Fibroblast of lung (primary cell): ENCODE results near the gene ACRBP. TPM values are rescaled to one million over a fixed set of nuclear protein-coding genes. Genes with fewer than 3 reads are reported as not detected.

Experiments used
- DNase-seq, 2 donors: peaks; one replicate each; pipeline versions ENCODE4 v3.0.0 to v3.0.0-alpha.2; 2010; ENCODE audit warnings: low read depth in 2 of 2
- H2AFZ ChIP-seq: 2 replicates; pipeline ENCODE4 v1.5.1; 2012; ENCODE audit warnings: low read length, control low read depth, inconsistent platforms
- H3K27ac ChIP-seq: 2 replicates; pipeline ENCODE4 v1.5.1; 2011; ENCODE audit warnings: low read length, control low read depth; ENCODE audit not compliant: insufficient read depth
- H3K27me3 ChIP-seq: 2 replicates; pipeline ENCODE4 v1.5.1; 2011; ENCODE audit warnings: mild to moderate bottlenecking, low read length; ENCODE audit not compliant: control insufficient read depth, insufficient read depth
- H3K36me3 ChIP-seq: 2 replicates; pipeline ENCODE4 v1.5.1; 2011; ENCODE audit warnings: low read length; ENCODE audit not compliant: control insufficient read depth, insufficient read depth
- H3K4me1 ChIP-seq: 2 replicates; pipeline ENCODE4 v1.5.1; 2011; ENCODE audit warnings: low read length; ENCODE audit not compliant: control insufficient read depth, insufficient read depth; ENCODE audit errors: extremely low read depth
- H3K4me2 ChIP-seq: 2 replicates; pipeline ENCODE4 v1.5.1; 2011; ENCODE audit warnings: low read length, control low read depth; ENCODE audit not compliant: insufficient read depth; ENCODE audit errors: extremely low read depth
- H3K4me3 ChIP-seq, 4 experiments: fragments of 200-600 bp in 1 of 4; sonication (generic) in 1 of 4; replicated peaks in 1 of 4; 2 replicates each; pipeline ENCODE4 v1.5.1; 2011 to 2016; ENCODE audit warnings: low read length in 4 of 4, low read depth in 3 of 4, mild to moderate bottlenecking in 3 of 4, control low read depth in 2 of 4, inconsistent platforms in 1 of 4, mixed read lengths in 1 of 4; ENCODE audit not compliant: insufficient read depth in 1 of 4; ENCODE audit errors: control extremely low read depth in 1 of 4
- H3K79me2 ChIP-seq: 2 replicates; pipeline ENCODE4 v1.5.1; 2012; ENCODE audit warnings: mild to moderate bottlenecking, low read length, inconsistent platforms; ENCODE audit not compliant: control insufficient read depth, insufficient read depth
- H3K9ac ChIP-seq: 2 replicates; pipeline ENCODE4 v1.5.1; 2011; ENCODE audit warnings: mild to moderate bottlenecking, low read length, control low read depth; ENCODE audit not compliant: insufficient read depth
- H3K9me3 ChIP-seq: 2 replicates; pipeline ENCODE4 v1.5.1; 2012; ENCODE audit warnings: low read depth, low read length; ENCODE audit not compliant: control insufficient read depth, insufficient read depth
- H4K20me1 ChIP-seq: 2 replicates; pipeline ENCODE4 v1.5.1; 2011; ENCODE audit warnings: low read length; ENCODE audit not compliant: control insufficient read depth, insufficient read depth; ENCODE audit errors: extremely low read depth
- CTCF ChIP-seq, 2 donors: IDR thresholded peaks in 1 of 2; conservative IDR thresholded peaks in 1 of 2; 1 replicate in 1 of 2; 2 replicates in 1 of 2; pipeline ENCODE4 v1.5.1; 2011 to 2012; ENCODE audit warnings: low read length in 2 of 2, control low read depth in 1 of 2, inconsistent platforms in 1 of 2, low read depth in 1 of 2, mild to moderate bottlenecking in 1 of 2
- EZH2 ChIP-seq: IDR thresholded peaks from 2 replicates; pipeline ENCODE4 v1.5.1; 2012; ENCODE audit warnings: low read length, control low read depth, mild to moderate bottlenecking; ENCODE audit errors: missing control alignments
- polyA plus RNA-seq, 2 donors: library from polyadenylated mRNA; depleted of rRNA in 1 of 2; stranded (reverse) in 1 of 2; unstranded in 1 of 2; fragments of >200 nt; gene quantifications; 2 replicates each; pipeline ENCODE4 v1.2.1, GENCODE V29; 2011 to 2012; ENCODE audit warnings: missing spikeins in 1 of 2
- total RNA-seq: library from RNA; depleted of rRNA; stranded (reverse); fragments of >200 nt; gene quantifications from 2 replicates; pipeline ENCODE4 v1.2.1, GENCODE V29; 2014

Gene ACRBP
- total and polyA plus RNA-seq, 2 donors (not counting 1 experiment from before 2014, with no cell fraction given), result 0.33 to 0.50 TPM

GRCh38 chr12:6667559-6668210 is 20.5 kb upstream of the ACRBP start:
- DNase-seq, result no peak
- Histone ChIP-seq H3K9me3 (no peaks in the 10 kb centered on the region), H3K9ac (no peak overlapping the region), H3K4me3 (no peak overlapping the region), H3K36me3 (peaks cover 17% of the 10 kb centered on the region), H2AFZ (no peak overlapping the region), H3K27ac (no peak overlapping the region), H3K27me3 (no peaks in the 10 kb centered on the region), H4K20me1 (no peaks in the 10 kb centered on the region), H3K4me1 (no peaks in the 10 kb centered on the region), H3K79me2 (no peaks in the 10 kb centered on the region), H3K4me2 (no peak overlapping the region)
- TF ChIP-seq CTCF (conservative IDR thresholded peaks at IDR 0.05 in 1 of 2, IDR thresholded peaks at IDR 0.05 in 1 of 2; ENCODE audit: low read depth in 1 of 2, low read length in 2 of 2), result peak in 1 of 2 donors; percentile 18
- TF ChIP-seq EZH2, result no peak

DNA sequence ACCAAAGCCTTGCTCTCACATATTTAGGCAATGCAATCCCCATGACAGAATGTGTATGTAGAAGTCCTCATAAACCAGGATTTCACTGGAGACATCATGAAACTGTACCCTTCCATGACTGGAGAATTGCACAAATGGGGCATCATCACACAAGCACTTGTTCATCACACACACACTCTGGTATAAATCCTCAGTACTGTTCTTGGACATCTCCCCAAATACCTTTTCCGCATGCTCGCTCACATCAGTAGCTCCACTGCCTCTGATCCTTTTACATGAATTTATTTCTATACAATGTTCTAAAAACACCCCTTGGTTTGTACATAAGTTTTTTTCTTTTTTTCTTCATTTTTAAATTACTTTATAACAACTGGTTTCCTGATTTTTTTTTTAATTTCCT is 19.0 kb upstream of the ACRBP start:
- Histone ChIP-seq H3K9me3 (no peaks in the 10 kb centered on the region), H4K20me1 (no peaks in the 10 kb centered on the region), H3K36me3 (peaks cover 11% of the 10 kb centered on the region), H3K4me3 (no peak overlapping the region), H3K9ac (no peak overlapping the region), H2AFZ (no peak overlapping the region), H3K27ac (no peak overlapping the region), H3K27me3 (no peaks in the 10 kb centered on the region), H3K4me2 (no peak overlapping the region), H3K4me1 (no peaks in the 10 kb centered on the region), H3K79me2 (peaks cover 3% of the 10 kb centered on the region)
- peak in 1 of 2 donors; percentile 64 for DNase-seq
- TF ChIP-seq CTCF (conservative IDR thresholded peaks at IDR 0.05 in 1 of 2, IDR thresholded peaks at IDR 0.05 in 1 of 2; ENCODE audit: low read depth in 1 of 2, low read length in 2 of 2) (no peak), EZH2 (no peak)

DNA sequence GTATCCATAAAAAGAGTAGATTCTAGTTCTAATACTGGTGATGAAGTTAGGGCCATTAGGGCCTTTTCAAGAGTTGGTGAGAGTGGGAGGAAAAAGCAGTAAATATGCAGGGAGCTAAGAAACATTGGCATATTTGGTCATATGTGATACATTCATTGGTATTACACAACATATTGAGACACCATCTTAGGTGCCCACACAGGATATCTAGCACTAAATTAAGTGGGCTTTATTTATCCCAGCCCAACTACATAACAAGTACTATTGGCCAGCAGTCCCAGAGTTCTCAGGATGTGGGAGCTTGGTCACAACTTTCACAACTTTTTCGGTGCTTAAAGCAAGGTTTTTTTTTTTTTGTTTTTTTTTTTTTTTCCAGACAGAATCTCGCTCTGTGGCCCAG is 17.7 kb upstream of the ACRBP start:
- Histone ChIP-seq H3K4me2 (no peak overlapping the region), H3K4me1 (no peaks in the 10 kb centered on the region), H3K9ac (no peak overlapping the region), H3K36me3 (peaks cover 9% of the 10 kb centered on the region), H3K27ac (no peak overlapping the region), H3K79me2 (peaks cover 3% of the 10 kb centered on the region), H2AFZ (no peak overlapping the region), H3K9me3 (no peaks in the 10 kb centered on the region), H4K20me1 (no peaks in the 10 kb centered on the region), H3K4me3 (no peak overlapping the region), H3K27me3 (no peaks in the 10 kb centered on the region)
- TF ChIP-seq CTCF (conservative IDR thresholded peaks at IDR 0.05 in 1 of 2, IDR thresholded peaks at IDR 0.05 in 1 of 2; ENCODE audit: low read depth in 1 of 2, low read length in 2 of 2) (no peak), EZH2 (no peak)
- DNase-seq, result no peak
